Adrenal gland (tissue), 5 donors: ENCODE results near the gene YJEFN3.

Source experiments
- CTCF ChIP-seq, 6 experiments: fragments of 450-650 bp in 4 of 6; fragments of 200-600 bp in 2 of 6; sonication (generic) in 1 of 6; IDR thresholded peaks; 1 replicate in 5 of 6; 2 replicates in 1 of 6; pipeline versions ENCODE4 v1.5.1 to v1.8.0; 2016 to 2021; ENCODE audit warnings: antibody characterized with exemption in 6 of 6, mild to moderate bottlenecking in 2 of 6, moderate library complexity in 1 of 6
- POLR2A ChIP-seq, 2 donors: fragments of 450-650 bp; IDR thresholded peaks; one replicate each; pipeline ENCODE4 v1.6.1; 2017; ENCODE audit warnings: antibody characterized with exemption in 2 of 2, mild to moderate bottlenecking in 2 of 2, moderate library complexity in 1 of 2
- donor health status: DM: no; HTN: no; CAD: no.

DNA sequence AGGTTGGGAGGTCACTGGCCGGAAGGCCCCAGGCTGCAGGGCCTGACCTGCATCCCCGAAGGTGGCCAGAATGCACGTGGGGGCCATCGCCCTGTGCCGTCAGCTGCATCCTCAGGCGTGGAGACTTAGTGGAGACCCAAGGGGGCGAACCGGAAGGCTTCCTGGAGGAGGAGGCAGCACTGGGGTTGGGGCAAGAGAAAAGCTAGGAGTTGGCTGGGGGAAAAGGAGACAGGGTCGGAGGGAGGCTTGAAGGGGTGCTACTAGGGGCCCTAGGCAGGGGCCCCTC is 1.4 kb upstream of the YJEFN3 start:
- TF ChIP-seq POLR2A (IDR thresholded peaks at IDR 0.05) (no peak), CTCF (IDR thresholded peaks at IDR 0.05) (no peak)
